Measurements from ENCODE around the gene FOXP4. TPM values are rescaled to one million over a fixed set of nuclear protein-coding genes. Genes with fewer than 3 reads are reported as not detected.

FOXP4 gene
- total RNA-seq, 1 donor from 2014 or later, result 41.9 TPM

DNA sequence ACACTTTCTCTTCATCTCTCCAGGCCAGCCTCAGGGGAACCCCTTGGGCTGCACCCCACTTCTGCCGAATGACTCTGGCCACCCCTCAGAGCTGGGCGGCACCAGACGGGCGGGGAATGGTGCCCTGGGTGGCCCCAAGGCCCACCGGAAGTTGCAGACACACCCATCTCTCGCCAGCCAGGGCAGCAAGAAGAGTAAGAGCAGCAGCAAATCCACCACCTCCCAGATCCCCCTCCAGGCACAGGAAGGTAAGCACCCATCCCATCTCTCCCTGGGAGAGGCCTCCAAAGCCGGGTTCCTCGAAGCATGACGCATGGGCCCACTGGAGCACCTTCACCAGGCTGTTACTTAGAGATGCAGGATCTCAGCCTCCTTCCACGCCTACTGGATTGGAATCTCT lies 103.4 kb downstream of the FOXP4 start:
- TF ChIP-seq CTCF (IDR thresholded peaks at IDR 0.05; ENCODE audit: insufficient read depth, low read depth, low read length) (no peak), EZH2 (IDR thresholded peaks at IDR 0.05; ENCODE audit: insufficient read depth, low read length) (no peak)
- H3K9me3 Mint-ChIP-seq (ENCODE audit: unreplicated experiment), result no peaks in the 10 kb centered on the region
- H3K9ac ChIP-seq (ENCODE audit: low read length), result no peak overlapping the region
- H3K4me2 ChIP-seq (ENCODE audit: low read length), result no peak overlapping the region
- no peak for FAIRE-seq
- peaks cover 29% of the 10 kb centered on the region for H3K4me1 Mint-ChIP-seq (ENCODE audit: low read depth, unreplicated experiment)
- H3K4me3 ChIP-seq (ENCODE audit: insufficient read depth, low read depth, low read length), result no peak overlapping the region
- DNase-seq (ENCODE audit: low read depth), result no peak
- peaks cover 4% of the 10 kb centered on the region for H3K4me1 ChIP-seq (ENCODE audit: insufficient read depth, low read length)
- H3K36me3 Mint-ChIP-seq (ENCODE audit: low read depth, unreplicated experiment), result peaks cover 23% of the 10 kb centered on the region
- H3K4me3 Mint-ChIP-seq (ENCODE audit: unreplicated experiment), result no peak overlapping the region
- no peaks in the 10 kb centered on the region for H3K27me3 Mint-ChIP-seq (ENCODE audit: low read depth, unreplicated experiment)
- H3K79me2 ChIP-seq (ENCODE audit: insufficient read depth, low read length), result no peaks in the 10 kb centered on the region
- no peaks in the 10 kb centered on the region for H3K9me3 ChIP-seq (ENCODE audit: insufficient read depth, low read depth, low read length)
- H3K27me3 ChIP-seq (ENCODE audit: insufficient read depth, low read length), result no peaks in the 10 kb centered on the region
- peaks cover 61% of the 10 kb centered on the region for H4K20me1 ChIP-seq (ENCODE audit: insufficient read depth, low read length)
- H3K27ac Mint-ChIP-seq (ENCODE audit: unreplicated experiment), result no peak overlapping the region
- no peak overlapping the region for H3K27ac ChIP-seq (ENCODE audit: low read depth, low read length)
- no peak overlapping the region for H2AFZ ChIP-seq (ENCODE audit: low read depth, low read length)
- H3K36me3 ChIP-seq (ENCODE audit: insufficient read depth, low read length), result peaks cover 16% of the 10 kb centered on the region

DNA sequence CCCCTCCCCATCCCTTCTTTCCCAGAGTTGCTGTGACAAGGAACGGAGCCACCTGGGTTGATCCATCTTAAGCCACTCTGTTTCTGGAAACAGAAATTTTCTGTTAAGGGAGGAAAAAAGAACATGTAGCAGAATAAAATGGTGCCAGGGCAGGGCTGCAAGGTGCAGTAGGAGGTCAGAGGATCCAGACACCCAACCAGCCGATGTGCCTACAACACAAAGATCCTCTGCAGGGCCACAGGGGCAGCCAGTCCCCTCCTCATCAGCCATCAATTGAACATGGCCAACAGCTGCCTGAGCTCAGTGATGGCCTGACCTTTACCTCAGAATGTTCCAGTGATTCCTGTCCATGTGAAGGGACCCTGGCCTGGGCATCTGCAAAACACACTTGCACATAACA lies 103.9 kb downstream of the FOXP4 start:
- Histone ChIP-seq H3K9ac (ENCODE audit: low read length) (no peak overlapping the region), H3K27me3 (ENCODE audit: insufficient read depth, low read length) (no peaks in the 10 kb centered on the region), H3K9me3 (ENCODE audit: insufficient read depth, low read depth, low read length) (no peaks in the 10 kb centered on the region), H3K27ac (ENCODE audit: low read depth, low read length) (no peak overlapping the region), H3K4me2 (ENCODE audit: low read length) (no peak overlapping the region), H4K20me1 (ENCODE audit: insufficient read depth, low read length) (peaks cover 55% of the 10 kb centered on the region), H3K79me2 (ENCODE audit: insufficient read depth, low read length) (no peaks in the 10 kb centered on the region), H3K4me3 (ENCODE audit: insufficient read depth, low read depth, low read length) (no peak overlapping the region), H3K36me3 (ENCODE audit: insufficient read depth, low read length) (peaks cover 16% of the 10 kb centered on the region), H2AFZ (ENCODE audit: low read depth, low read length) (no peak overlapping the region), H3K4me1 (ENCODE audit: insufficient read depth, low read length) (peaks cover 4% of the 10 kb centered on the region)
- no peak for TF ChIP-seq CTCF (IDR thresholded peaks at IDR 0.05; ENCODE audit: insufficient read depth, low read depth, low read length)
- TF ChIP-seq EZH2 (IDR thresholded peaks at IDR 0.05; ENCODE audit: insufficient read depth, low read length), result no peak
- FAIRE-seq, result no peak
- no peaks in the 10 kb centered on the region for H3K27me3 Mint-ChIP-seq (ENCODE audit: low read depth, unreplicated experiment)
- DNase-seq (ENCODE audit: low read depth), result no peak
- H3K9me3 Mint-ChIP-seq (ENCODE audit: unreplicated experiment), result no peaks in the 10 kb centered on the region
- H3K4me3 Mint-ChIP-seq (ENCODE audit: unreplicated experiment), result no peak overlapping the region
- peaks cover 24% of the 10 kb centered on the region for H3K36me3 Mint-ChIP-seq (ENCODE audit: low read depth, unreplicated experiment)
- peaks cover 29% of the 10 kb centered on the region for H3K4me1 Mint-ChIP-seq (ENCODE audit: low read depth, unreplicated experiment)
- no peak overlapping the region for H3K27ac Mint-ChIP-seq (ENCODE audit: unreplicated experiment)

- H3K9ac ChIP-seq (ENCODE audit: low read length), result no peak overlapping the region
- no peak for FAIRE-seq
- no peak overlapping the region for H3K4me3 ChIP-seq (ENCODE audit: insufficient read depth, low read depth, low read length)
- H3K36me3 ChIP-seq (ENCODE audit: insufficient read depth, low read length), result peaks cover 13% of the 10 kb centered on the region
- H3K9me3 ChIP-seq (ENCODE audit: insufficient read depth, low read depth, low read length), result no peaks in the 10 kb centered on the region
- Mint-ChIP-seq H3K4me3 (ENCODE audit: unreplicated experiment) (no peak overlapping the region), H3K27ac (ENCODE audit: unreplicated experiment) (no peak overlapping the region), H3K9me3 (ENCODE audit: unreplicated experiment) (no peaks in the 10 kb centered on the region), H3K27me3 (ENCODE audit: low read depth, unreplicated experiment) (no peaks in the 10 kb centered on the region), H3K4me1 (ENCODE audit: low read depth, unreplicated experiment) (peaks cover 26% of the 10 kb centered on the region), H3K36me3 (ENCODE audit: low read depth, unreplicated experiment) (peaks cover 19% of the 10 kb centered on the region)
- no peak overlapping the region for H2AFZ ChIP-seq (ENCODE audit: low read depth, low read length)
- H4K20me1 ChIP-seq (ENCODE audit: insufficient read depth, low read length), result peaks cover 43% of the 10 kb centered on the region
- TF ChIP-seq CTCF (IDR thresholded peaks at IDR 0.05; ENCODE audit: insufficient read depth, low read depth, low read length), result no peak
- no peak for TF ChIP-seq EZH2 (IDR thresholded peaks at IDR 0.05; ENCODE audit: insufficient read depth, low read length)
- H3K79me2 ChIP-seq (ENCODE audit: insufficient read depth, low read length), result no peaks in the 10 kb centered on the region
- H3K4me2 ChIP-seq (ENCODE audit: low read length), result no peak overlapping the region
- no peak for DNase-seq (ENCODE audit: low read depth)
- peaks cover 15% of the 10 kb centered on the region for H3K4me1 ChIP-seq (ENCODE audit: insufficient read depth, low read length)
- H3K27ac ChIP-seq (ENCODE audit: low read depth, low read length), result no peak overlapping the region
- H3K27me3 ChIP-seq (ENCODE audit: insufficient read depth, low read length), result no peaks in the 10 kb centered on the region
Measured at GRCh38 chr6:41651246-41651961, 105.2 kb downstream of the FOXP4 start.

Data from astrocyte (in vitro differentiated cells and primary cell).